ENCODE data around the gene SLC17A2.

GRCh38 chr6:25930532-25931410 is at the start of gene SLC17A2:
- TF ChIP-seq CTCF (conservative IDR thresholded peaks at IDR 0.05) (no peak), EZH2 (IDR thresholded peaks at IDR 0.05; ENCODE audit: low read depth) (no peak)

All from PC-9 (cell line).